Measurements from ENCODE around the gene CYP46A1.

DNA sequence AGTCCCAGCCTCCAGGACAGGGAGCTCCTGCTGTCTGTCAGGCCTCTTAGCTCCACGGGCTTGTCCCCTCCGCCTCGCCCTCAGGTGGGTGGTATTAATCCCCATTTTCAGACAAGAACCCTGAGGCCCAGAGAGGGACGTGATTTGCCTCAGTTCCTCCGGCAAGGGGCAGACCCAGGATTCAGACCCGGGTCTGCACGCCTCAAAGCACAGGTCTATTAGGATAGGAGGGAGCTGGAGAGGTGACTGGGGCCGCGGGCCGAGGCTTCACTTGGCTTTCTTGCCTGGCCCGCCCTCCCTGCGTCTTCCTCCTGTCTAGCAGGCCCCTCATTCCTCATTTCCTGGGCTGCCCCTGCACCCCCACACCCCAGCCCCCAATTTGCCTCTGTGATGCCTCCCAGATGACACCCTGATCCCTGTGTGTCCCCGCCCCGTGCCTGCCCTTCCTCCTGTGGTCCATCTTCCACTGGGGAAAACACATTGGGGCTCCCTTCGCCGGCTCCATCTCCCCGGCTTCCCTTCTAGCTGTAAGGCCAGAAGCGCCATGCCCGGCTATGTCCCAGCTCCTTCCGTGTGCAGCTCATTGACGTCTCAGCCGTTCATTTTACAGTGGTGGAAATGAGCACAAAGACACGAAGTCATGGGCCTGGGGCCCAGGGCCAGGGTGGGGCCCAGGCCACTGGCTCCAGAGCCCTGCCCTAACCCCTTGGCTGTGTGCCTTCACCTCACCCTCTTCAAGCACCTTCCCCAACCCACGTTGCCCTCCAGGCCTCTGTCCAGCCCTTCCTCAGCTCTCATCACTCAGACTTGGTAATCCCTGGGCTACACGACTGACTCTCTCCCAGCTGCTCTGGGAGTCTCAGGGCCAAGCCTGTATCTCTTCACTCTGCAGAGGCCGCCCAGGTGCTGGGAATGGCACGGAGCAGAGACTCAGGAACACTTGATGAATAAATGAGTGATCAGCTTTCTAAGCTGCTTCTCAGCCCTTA lies 15.5 kb upstream of the CYP46A1 start:
- TF ChIP-seq EZH2 (IDR thresholded peaks at IDR 0.05; ENCODE audit: borderline replicate concordance), result no peak
- TF ChIP-seq, protein P1, sequence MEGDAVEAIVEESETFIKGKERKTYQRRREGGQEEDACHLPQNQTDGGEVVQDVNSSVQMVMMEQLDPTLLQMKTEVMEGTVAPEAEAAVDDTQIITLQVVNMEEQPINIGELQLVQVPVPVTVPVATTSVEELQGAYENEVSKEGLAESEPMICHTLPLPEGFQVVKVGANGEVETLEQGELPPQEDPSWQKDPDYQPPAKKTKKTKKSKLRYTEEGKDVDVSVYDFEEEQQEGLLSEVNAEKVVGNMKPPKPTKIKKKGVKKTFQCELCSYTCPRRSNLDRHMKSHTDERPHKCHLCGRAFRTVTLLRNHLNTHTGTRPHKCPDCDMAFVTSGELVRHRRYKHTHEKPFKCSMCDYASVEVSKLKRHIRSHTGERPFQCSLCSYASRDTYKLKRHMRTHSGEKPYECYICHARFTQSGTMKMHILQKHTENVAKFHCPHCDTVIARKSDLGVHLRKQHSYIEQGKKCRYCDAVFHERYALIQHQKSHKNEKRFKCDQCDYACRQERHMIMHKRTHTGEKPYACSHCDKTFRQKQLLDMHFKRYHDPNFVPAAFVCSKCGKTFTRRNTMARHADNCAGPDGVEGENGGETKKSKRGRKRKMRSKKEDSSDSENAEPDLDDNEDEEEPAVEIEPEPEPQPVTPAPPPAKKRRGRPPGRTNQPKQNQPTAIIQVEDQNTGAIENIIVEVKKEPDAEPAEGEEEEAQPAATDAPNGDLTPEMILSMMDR (IDR thresholded peaks at IDR 0.05; ENCODE audit: poor library complexity), result no peak
- no peak for TF ChIP-seq EZH2phosphoT487 (IDR thresholded peaks at IDR 0.05; ENCODE audit: low read depth, severe bottlenecking, unreplicated experiment)

Measured in hepatocyte (in vitro differentiated cells).